HG03045 (cell line): ENCODE data around the gene SLC25A39.
"Not testable (repeated sequence)": the region's sequence is repeated elsewhere in the genome, so short reads cannot be mapped to it uniquely, and the experiment has no call there.

Experiments
- ATAC-seq: cut with Tn5 transposase; IDR thresholded peaks from one replicate; pipeline ENCODE4 v1.9.1; 2021; ENCODE audit warnings: mild to moderate bottlenecking, moderate library complexity; ENCODE audit not compliant: unreplicated experiment

Gene SLC25A39

GRCh38 chr17:44354582-44355561 is 30.2 kb upstream of the SLC25A39 start:
- no peak for ATAC-seq

GRCh38 chr17:44353672-44354331 is 29.2 kb upstream of the SLC25A39 start:
- ATAC-seq = no peak

GRCh38 chr17:44352828-44353671 is 28.4 kb upstream of the SLC25A39 start:
- no peak for ATAC-seq

DNA sequence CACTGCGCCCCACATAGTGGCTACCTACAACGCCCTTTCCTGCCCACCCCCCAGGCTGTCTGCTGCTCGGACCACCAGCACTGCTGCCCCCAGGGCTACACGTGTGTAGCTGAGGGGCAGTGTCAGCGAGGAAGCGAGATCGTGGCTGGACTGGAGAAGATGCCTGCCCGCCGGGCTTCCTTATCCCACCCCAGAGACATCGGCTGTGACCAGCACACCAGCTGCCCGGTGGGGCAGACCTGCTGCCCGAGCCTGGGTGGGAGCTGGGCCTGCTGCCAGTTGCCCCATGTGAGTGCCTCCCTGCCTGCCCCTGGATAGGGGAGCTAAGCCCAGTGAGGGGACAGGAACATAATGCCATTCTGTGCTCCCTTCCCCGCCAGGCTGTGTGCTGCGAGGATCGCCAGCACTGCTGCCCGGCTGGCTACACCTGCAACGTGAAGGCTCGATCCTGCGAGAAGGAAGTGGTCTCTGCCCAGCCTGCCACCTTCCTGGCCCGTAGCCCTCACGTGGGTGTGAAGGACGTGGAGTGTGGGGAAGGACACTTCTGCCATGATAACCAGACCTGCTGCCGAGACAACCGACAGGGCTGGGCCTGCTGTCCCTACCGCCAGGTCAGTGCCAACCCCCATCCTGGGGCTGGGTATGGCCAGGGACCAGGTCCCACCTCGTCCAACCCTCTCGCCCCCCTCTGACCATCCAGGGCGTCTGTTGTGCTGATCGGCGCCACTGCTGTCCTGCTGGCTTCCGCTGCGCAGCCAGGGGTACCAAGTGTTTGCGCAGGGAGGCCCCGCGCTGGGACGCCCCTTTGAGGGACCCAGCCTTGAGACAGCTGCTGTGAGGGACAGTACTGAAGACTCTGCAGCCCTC is 27.6 kb upstream of the SLC25A39 start:
- ATAC-seq = no peak

GRCh38 chr17:44351464-44351863 is 26.8 kb upstream of the SLC25A39 start:
- ATAC-seq = no peak

GRCh38 chr17:44350733-44351226 is 26.2 kb upstream of the SLC25A39 start:
- ATAC-seq = no peak

DNA sequence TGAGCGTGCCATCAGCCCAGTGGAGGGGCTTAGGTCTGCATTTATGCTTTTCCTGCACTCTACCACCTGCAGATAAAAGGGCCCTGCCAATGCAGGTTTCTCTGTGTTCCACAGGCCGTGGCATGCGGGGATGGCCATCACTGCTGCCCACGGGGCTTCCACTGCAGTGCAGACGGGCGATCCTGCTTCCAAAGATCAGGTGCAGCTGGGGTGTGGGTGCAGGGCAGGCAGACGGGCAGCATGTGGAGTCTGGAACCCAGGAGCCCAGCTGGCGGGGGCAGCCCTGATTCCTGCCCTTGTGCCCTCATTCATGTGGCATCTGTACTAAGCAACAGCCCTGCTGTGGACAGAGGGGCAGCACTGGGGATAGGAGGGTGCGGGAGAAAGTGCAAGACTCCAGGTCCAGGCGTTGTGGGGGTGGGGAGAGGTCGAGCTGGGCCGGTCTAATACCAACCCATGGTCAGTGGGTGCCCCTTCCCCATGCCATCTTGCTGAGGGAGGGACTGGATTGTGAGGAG is 25.0 kb upstream of the SLC25A39 start:
- no peak for ATAC-seq

- no peak for ATAC-seq
Measured at GRCh38 chr17:44348988-44349364, 24.4 kb upstream of the SLC25A39 start.

DNA sequence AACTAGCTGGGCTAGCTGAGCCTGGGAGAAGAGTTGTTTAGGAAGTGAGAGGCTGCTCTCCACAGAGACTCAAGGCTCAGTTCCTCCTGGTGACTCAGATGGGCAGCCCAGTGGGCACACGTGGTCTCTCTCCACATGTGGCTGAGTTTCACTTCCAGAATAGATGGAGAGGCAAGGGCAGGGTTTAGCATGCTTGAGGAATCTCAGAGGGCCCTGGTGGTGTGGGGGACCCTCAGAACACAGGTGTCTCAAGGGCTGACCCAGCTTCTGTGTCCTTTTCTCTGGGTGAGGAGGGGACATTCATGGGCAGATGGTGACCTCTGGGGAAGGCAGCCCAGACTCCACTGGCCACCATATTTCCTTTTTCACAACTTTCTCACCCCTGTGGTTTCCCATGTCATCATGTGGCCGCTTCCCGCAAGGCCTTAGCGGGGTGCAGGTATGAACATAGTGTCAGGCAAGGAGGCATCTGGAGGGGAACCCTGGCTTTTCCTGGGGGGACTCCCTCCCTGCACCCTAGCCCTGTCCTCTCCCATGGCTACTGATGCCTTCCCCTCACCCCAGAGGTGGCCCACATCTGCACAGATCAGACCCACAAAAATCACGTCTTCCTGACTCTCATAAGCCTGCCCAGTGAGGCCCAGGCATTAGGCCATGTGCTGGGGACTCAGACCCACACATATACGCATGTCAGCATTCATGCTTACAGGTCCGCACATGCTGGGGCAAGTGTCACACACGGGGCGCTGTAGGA is 23.8 kb upstream of the SLC25A39 start:
- peak; percentile 29 for ATAC-seq

DNA sequence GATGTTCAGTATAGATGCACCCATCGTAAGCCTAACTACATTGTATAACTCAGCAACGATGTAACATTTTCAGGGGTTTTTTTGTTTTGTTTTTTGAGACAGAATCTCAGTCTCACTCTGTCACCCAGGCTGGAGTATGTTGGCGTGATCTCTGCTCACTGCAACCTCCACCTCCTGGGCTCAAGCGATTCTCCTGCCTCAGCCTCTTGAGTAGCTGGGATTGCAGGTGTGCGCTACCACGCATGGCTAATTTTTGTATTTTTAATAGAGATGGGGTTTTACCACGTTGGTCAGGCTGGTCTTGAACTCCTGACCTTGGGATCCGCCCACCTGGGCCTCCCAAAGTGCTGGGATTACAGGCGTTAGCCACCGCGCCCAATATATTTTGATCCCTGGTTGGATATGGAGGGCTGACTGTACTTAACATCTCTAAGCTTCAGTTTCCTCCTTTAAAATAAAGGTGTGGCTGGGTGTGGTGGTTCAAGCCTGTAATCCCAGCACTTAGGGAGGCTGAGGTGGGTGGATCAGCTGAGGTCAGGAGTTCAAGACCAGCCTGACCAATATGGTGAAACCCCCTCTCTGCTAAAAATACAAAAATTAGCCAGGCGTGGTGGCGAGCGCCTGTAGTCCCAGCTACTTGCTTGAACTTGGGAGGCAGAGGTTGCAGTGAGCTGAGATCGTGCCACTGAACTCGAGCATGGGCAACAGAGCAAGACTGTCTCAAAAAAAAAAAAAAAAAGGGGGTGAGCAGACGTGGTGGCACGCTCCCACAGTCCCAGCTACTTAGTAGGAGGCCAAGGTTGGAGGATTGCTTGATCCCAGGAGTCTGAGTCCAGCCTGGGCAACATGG is 22.8 kb upstream of the SLC25A39 start:
- not testable (repeated sequence) for ATAC-seq

GRCh38 chr17:44346064-44346844 is 21.6 kb upstream of the SLC25A39 start:
- ATAC-seq = no peak

- peak; percentile 11 for ATAC-seq
Measured at GRCh38 chr17:44345454-44346026, 20.9 kb upstream of the SLC25A39 start.

GRCh38 chr17:44344939-44345453 is 20.4 kb upstream of the SLC25A39 start, which contains the start of gene GRN:
Gene GRN, plus strand, starts transcription at chr17:44345302. Its CDS starts 3,863 bp downstream, at chr17:44349165.
- ATAC-seq = peak; percentile 71

- no peak for ATAC-seq
Measured at GRCh38 chr17:44343510-44344209, 19.0 kb upstream of the SLC25A39 start.

DNA sequence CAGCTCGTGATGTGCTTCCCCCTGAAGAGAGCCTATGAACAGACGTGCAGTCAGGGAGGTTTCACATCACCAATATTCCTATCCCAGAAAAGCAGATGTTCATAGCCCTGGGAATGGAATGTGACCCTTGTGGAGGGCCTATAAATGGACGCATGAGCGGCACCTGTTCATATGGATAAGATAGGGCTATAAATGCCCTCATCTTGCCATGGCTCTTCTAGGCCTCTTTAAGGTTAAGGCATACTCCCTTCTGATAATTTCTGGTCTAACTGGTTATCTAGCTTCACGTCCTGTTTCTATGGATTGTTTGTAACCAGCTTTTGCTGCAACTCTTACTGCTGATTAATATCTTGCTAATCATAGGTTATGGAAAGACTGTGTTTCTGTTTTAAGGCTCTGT is 15.9 kb upstream of the SLC25A39 start:
- ATAC-seq = not testable (repeated sequence)

DNA sequence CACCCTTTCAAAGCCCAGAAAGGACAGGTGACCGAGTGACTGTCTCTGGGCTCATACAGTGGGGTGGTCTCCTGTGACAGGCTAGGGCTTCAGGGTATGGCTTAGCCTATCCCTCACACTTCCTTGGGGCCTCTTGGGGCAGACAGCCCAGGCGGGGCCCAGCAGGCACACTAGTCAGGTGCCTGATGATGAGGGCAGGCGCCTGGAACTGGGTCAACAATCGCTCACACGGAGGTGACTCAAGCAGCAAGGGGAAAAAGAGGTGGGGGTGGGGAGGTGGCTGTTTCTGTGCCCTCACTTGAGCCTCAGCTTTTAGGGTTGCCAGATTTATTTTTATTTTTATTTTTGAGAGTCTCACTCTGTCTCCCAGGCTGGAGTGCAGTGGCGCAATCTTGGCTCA is 14.1 kb upstream of the SLC25A39 start:
- no peak for ATAC-seq
